GM19238 (cell line): ENCODE measurements around the gene L3MBTL4.
"Not testable (repeated sequence)": the region's sequence is repeated elsewhere in the genome, so short reads cannot be mapped to it uniquely, and the experiment has no call there.

Source experiments
- DNase-seq: peaks from one replicate; pipeline ENCODE4 v3.0.0; 2011; ENCODE audit warnings: low spot score; ENCODE audit not compliant: insufficient read length

Gene L3MBTL4

DNA sequence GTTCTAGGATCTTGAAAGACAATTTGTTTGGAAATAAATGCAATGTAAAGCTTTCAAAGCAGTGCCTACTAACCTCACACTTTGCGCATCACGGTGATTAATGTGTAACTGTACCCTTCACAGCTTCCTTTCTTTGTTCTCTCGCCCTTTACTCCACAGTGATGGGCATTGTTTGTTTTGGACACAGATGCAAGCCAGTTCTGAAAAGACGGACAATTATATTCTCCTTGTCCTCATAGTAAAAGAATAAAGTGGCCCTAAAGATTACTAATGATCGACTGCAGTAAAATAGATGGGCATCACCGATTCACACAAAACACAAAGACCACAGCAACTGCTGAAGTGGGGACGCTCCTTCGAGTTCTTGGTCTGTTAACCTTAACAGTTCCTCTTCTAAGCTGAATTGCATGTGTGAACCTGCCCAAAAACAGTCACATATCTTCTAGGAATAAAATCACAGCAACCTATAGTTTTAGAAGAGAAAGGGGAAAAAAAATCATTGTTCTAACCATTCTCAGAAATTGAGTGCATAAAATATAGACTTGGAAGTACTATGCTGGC is 7.7 kb downstream of the L3MBTL4 start:
- DNase-seq, result no peak

DNA sequence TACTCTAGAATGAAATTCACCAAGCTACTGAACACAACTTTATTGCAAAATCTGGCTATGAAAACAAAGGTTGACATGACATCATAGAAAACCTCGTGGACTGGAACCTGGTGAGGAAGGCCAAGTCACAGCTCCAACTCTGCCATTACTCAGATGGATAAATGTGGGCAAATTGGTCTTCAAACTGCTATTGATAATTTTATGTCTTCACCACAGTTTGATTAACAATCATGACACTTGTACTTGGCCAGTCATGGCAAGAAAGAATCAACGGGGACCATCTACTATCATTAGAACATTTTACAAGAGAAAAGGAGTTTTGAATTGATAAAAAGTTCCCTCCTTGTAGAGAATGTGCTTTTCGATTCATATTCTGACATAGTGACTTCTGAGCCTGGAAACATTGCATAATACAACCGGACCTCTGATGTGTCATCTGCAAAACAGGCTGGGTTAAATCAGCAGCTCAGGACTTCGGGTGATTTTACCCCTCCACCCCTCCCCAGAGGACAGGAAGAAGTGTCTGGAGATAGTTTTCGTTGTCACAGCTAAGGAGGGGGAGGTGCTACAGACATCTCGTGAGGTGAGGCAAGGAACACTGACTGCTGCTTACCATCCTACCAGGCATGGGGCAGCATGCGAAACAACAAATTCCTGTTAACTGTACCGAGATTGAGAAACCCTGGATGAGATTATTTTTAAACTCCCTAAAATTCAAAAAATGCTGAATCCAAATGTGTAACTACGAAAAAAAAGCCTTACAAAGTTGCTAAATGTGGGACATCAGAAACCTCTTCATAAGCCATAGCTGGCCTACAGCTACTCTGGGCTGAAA is 8.4 kb downstream of the L3MBTL4 start:
- no peak for DNase-seq

DNA sequence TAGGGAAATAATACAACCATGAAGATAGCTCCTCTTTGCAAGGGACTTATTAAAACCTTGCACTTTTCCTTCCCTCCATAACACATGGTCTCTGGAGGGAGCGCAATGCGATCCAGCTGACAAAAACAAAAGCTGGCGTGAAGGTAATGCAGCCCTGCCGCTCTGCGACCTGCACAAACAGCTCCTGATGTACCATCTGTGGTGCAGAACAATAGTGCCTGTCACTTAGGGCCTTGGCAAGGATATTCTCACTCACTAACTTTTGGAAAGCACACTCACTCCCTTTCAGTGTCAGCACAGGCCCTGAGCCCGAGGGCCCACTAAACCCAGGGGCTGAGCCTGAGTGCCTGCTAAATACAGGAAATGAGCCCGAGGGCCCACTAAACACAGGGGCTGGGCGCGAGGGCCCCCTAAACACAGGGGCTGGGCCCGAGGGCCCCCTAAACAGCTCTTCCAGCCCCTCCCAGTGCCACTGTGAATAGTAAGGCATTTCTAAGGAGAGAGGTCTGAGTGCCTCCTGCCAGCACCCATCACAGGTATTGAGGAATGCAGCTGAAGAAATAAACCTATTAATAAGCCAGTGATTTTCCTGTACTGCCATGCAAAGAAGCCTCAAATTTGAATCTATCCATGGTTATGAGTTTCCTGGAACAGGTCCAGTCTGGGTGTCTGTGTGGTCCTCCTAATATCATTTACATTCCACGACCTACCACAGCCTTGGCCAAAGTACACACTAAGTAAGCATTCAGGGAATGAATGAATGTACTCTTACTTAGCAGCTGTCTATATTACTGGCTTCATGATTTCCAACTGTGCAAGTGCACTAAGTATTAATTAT is 9.3 kb downstream of the L3MBTL4 start:
- no peak for DNase-seq

DNA sequence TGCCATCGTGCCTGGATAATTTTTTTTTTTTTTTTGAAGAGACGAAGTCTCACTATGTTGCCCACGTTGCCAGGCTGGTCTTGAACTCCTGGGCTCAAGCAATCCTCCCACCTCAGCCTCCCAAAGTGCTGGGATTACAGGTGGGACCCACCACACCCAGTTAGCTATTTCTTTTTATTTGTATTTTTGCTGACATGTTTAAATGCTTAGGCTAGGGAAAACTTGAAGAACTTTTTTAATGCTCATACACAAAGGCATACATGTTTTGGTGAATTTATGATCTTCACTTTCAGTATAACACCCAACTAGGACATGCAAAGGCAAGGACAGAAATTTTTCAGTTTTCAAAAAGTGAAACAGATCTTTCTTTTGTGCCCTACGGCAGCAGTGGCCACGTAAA is 9.9 kb downstream of the L3MBTL4 start:
- DNase-seq, result no peak

DNA sequence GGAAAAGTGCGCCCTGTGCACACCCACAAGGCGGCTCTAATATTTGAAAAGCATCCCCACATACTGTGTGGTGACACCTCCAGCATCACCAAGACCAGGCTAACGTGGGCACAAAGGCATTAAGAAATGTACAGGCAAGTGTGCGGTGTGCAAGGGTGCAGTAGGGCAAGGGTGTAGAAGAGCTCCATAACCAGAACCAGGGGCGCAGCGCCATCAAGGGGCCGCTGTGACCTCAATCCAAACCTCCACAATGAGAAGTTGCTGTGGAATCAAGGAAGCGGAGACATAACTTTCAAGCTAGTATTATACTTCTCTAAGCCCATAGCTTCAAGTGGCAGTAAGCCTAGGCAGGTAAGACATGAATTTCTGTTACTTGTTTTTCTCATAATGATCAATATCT is 13.0 kb downstream of the L3MBTL4 start:
- DNase-seq, result no peak

DNA sequence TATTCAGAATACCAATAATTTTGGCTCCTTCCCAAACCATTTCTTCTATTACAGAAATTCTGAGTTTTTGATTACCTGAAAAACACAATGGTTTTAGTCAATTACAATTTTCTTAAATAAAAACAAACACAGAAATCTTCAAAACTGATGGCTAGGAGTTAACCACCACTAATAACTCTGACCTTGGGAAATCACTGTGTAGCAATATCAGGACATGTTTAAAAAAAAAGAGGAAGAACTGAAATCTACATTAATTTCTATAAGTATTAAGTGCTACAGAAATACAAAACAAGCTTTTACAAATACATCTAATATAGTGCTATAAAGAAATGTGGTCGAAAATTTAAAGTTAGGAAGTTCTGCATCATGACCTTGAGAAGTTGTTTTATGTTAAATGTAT is 14.9 kb downstream of the L3MBTL4 start:
- no peak for DNase-seq

DNA sequence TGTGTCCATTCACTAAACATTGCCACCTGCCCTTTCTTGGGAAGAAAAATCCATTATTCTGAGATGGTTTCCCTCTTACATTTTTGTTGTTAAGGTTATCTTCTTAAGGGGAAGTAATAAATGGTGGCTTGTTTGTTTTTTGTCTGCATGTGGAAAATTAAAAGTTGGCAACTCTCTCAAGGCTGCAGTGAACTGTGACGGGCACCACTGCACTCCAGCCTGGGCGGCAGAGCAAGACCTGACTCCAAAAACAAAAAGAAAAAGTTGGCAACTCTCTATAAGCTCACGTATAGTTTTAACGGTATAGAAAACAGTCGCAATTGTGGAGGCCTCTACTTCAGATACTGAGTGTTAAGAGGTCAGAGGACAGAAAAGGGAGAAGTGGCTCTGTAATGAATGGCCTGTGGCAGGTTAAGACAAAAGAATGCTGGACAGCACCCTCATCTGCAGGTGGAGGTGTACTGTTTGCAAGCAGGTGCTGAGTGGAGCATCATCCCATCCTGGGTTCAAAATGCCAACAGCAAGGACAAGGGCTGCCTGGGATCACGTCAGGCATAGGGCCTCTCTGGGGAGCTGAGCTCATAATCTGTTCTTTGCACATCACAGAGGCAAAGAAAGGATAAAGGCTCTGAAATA is 16.7 kb downstream of the L3MBTL4 start:
- DNase-seq, result no peak

DNA sequence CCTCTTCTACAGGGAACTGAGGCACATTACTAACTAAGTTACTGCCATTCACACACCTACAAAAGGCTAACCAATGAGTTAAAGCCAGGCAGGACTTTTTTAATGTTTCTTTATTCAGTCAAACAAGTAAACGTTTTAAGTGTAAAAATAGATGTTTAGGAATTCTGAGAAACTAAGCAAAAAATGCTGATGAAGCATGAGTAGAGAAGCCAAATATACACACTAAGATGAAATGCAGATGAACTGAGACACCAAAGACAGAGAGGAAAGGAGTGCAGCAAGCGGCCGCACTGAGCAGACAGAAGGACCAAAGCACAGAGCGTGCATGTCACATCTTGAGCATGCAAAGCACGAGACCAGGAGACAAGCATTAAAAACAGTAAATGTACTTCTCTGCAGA is 17.9 kb downstream of the L3MBTL4 start:
- no peak for DNase-seq

DNA sequence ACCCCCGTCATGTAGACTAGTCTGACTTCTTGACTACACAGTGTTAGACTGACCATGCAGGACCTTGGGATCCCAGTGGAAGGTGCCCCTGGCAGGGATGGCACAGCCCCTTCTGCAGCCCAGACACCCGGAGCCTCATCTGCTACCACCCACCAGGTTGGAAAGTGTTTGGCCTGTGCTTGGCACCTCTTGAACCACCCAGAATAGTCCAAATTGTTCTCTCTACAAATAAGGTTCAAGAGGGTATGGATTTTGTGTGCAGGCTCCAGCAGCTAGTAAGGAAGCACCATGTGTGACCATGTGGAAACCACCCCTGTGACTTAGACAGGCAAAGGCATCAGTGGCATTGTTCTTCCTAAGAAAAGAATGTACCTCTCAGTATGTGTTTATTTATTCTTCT is 18.4 kb downstream of the L3MBTL4 start:
- no peak for DNase-seq

DNA sequence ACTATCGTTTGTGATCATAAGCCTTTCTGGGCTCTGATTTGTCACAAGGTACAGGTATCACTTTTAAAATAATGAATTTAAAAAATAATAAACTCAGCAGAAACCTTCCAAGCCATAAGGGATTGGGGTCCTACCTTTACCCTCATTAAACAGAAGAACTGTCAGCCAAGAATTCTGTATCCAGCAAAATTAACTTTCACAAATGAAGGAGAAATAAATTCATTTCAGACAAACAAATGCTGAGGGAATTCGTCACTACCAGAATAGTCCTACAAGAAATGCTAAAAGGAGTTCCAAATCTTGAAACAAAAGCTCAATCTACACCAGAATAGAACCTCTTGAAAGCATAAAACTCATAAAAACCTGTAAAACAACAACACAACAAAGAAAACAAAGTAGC is 25.7 kb downstream of the L3MBTL4 start:
- no peak for DNase-seq

DNA sequence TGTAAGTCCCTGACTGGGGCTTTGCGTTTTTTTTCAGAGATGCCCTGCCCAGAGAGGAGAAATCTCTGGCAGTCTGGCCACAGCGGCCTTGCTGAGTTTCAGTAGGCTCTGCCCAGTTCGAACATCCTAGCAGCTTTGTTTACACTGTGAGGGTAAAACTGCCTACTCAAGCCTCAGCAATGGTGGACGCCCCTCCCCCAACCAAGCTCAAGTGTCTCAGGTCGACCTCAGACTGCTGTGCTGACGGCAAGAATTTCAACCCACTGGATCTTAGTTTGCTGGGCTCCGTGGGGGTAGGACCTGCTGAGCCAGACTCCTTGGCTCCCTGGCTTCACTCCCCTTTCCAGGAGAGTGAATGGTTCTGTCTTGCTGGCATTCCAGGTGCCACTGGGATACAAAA is 31.7 kb downstream of the L3MBTL4 start:
- no peak for DNase-seq

DNA sequence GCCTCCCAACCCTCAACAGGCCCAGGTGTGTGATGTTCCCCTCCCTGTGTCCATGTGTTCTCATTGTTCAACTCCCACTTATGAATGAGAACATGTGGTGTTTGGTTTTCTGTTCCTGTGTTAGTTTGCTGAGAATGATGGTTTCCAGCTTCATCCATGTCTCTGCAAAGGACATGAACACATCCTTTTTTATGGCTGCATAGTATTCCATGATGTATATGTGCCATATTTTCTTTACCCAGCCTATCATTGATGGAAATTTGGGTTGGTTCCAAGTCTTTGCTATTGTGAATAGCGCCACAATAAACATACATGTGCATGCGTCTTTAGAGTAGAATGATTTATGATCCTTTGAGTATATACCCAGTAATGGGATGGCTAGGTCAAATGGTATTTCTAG is 37.2 kb downstream of the L3MBTL4 start:
- DNase-seq, result not testable (repeated sequence)

DNA sequence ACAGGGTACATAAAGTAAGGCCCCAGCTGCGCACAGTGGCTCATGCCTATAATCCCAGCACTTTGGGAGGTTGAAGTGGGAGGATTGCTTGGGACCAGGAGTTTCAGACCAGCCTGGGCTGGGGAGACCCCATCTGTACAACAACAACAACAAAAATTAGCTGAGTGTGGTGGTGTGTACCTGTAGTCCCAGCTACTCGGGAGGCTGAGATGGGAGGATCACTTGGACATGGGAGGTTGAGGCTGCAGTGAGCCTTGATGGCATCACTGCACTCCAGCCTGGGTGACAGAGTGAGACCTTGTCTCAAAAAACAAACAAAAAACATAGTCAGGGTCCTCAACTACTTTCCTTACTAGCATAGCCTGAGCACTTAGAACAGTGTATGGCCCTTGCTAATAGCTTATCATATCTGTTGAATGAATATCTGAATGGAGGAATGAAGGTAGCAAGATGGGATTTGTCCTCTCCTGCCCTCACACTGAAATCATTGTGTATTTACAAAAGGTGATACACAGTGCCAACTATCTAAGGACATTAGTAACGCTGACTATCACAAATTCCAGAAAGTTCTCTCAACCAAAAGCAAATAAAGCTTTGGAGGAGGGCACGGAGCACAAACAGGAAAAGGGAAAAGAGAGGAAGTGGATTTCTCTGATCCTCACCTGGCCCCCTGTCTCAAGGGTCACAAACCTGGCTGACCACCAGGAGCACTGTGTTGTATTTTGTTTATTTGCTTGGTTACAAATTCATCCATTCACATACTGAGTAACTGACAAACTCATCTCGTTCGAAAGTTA is 38.1 kb downstream of the L3MBTL4 start:
- no peak for DNase-seq

DNA sequence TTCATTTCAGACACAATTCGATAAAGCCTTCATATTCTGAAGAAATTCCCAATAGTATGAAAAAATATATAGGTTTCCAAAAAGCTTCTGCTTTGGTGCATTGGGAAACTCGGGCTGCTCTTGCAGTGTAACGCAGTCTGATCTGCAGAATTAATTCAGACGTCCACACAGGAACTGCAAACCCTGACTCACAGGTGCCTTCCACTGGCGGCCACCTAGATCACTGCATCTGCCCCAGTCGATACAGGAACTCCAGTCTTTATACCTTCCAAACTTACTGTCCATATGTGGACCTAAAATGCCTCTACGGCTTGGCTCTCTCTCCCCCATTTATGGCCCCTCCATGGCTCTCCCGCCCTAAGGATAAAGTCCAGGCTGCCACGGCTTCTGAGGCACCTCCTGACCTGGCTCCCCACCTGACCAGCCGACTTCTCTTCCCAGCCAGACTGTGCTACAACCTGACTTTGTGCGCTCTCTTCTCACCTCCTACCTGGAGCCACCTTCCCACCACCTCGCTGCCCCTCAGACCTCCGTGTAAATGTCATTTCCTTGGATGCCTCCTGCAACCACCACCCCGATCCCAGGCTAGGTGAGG is 39.7 kb downstream of the L3MBTL4 start:
- no peak for DNase-seq

DNA sequence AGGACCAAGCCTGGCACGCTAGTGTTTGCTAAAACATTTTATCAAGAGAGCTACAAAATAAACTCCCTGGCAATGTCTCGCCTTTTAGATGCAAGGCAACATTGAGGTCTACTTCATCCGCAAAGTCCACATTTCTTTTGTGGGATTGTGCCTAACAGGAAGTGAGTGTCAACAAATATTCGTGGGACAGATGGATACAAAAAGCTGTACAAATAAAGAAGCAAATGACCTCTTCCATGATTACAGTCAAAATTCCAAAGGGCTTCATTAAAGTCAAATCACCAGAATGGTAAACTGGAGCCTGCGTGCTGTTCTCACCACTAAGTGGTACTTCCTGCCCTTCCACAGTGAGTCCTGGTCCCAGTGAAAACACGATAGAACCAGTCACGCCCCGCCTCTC is 40.4 kb downstream of the L3MBTL4 start:
- no peak for DNase-seq

DNA sequence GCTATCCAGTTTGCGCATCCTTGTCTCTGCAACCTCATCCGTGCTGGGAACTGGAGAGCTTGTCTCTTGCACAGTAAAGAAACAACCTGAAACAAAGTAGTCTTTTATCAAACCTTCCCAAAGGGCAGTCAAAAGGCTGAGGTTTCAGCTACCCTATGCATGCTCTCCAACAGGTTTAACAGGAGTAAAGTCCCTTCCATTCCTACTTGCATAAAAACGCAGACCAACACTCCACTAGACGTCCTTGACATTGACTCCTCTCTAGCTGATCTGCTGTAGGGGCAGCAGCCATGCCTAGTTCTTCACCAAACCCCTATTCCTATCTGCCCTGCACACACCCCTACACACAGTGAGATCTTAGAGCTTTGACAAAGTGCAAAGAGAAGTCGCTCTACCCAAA is 41.5 kb downstream of the L3MBTL4 start:
- no peak for DNase-seq

DNA sequence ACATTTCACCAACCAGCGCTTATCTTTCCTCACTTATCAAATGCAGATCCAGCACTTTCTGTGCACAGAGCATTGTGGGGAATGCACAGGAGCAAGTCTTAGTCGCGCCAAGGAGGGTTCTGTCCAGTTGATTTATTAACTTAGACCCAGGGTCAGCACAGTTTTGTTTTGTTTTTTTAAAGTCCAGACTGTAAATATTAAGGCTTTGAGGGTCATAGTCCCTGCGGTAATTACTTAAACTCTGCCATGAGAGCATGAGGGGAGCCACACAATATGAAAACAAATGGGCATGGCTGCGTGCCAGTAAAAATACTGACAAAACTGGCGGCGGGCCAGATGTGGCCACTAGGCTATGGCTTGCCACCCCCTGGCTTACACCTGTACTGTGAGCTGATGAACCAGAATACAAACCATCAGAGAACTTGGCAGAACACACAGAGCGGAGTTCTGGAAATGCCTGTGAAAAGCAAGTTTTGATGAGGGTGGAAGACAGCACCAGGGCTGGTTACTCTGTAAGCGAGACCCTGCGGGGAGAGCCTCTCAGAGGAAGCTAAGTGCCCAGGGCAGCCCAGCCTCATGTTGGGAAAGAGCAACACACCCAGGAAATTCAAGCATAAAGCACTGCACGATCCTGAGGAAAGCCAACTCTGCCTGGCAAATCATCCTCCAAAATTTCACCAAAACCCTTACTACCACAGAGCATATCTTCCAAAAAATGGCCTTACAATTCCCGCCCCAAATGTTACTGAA is 43.6 kb downstream of the L3MBTL4 start:
- DNase-seq, result no peak

DNA sequence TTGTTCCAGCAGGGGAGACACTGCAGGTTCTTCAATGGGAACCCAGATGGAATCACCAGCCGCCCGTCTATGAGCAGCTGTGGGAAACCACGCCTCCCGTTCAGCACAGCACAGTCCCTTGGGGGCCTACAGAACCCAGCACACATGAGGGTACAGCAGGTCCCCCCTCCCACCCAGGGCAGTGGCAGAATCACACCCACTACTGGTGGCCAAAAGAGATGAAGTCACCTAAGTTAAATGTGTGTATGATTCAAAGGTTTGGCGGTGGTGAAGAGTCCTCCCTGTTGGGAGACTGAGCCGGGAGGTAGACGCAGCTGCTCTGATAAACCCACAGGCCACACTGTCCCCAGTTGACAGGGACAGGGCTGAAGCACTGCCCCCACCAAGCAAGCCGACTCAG is 44.3 kb downstream of the L3MBTL4 start:
- DNase-seq, result no peak

DNA sequence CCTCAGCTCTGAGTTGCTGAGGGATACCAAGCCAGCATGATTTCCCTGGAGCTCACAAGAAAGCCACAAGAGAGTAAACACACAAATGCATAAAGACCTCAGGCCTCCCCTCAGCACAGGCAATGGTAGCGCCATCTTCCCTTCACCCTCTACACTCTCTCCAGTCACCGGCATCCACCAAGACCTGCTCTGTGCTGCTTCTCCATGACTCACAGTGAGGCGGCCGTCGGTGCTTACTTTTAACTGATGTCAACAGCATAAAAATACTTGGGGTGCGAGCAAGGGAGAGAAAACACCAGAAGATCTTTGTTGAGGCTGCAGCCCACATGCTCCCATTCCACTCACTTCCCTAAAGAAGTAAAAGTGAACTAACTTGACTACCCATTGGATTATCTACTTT is 46.7 kb downstream of the L3MBTL4 start:
- DNase-seq, result no peak

DNA sequence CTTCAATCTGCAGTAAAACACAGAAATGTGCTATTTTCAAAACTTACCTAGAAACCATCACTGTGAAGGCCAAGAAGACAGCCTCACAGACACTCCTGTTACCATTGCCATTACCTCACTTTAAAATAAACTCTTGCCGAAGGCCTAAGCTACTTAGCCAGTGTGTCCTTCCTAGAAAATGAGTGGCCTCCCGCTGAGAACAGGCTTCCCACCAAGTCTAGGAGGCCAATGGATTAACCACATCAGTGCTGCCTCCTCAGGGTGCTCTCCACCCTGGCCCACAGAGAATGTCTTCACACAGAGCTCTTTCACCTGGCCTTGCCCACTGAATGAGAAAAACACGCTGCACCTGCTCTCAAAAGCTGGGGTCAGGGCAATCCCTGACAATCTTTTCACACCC is 47.5 kb downstream of the L3MBTL4 start:
- no peak for DNase-seq
